Fibroblast of lung (primary cell): ENCODE measurements around the gene CPE. TPM values are rescaled to one million over a fixed set of nuclear protein-coding genes. Genes with fewer than 3 reads are reported as not detected.

ENCODE experiments used
- DNase-seq, 2 donors: peaks; one replicate each; pipeline versions ENCODE4 v3.0.0 to v3.0.0-alpha.2; 2010; ENCODE audit warnings: low read depth in 2 of 2
- H2AFZ ChIP-seq: 2 replicates; pipeline ENCODE4 v1.5.1; 2012; ENCODE audit warnings: low read length, control low read depth, inconsistent platforms
- H3K27ac ChIP-seq: 2 replicates; pipeline ENCODE4 v1.5.1; 2011; ENCODE audit warnings: low read length, control low read depth; ENCODE audit not compliant: insufficient read depth
- H3K27me3 ChIP-seq: 2 replicates; pipeline ENCODE4 v1.5.1; 2011; ENCODE audit warnings: mild to moderate bottlenecking, low read length; ENCODE audit not compliant: control insufficient read depth, insufficient read depth
- H3K36me3 ChIP-seq: 2 replicates; pipeline ENCODE4 v1.5.1; 2011; ENCODE audit warnings: low read length; ENCODE audit not compliant: control insufficient read depth, insufficient read depth
- H3K4me1 ChIP-seq: 2 replicates; pipeline ENCODE4 v1.5.1; 2011; ENCODE audit warnings: low read length; ENCODE audit not compliant: control insufficient read depth, insufficient read depth; ENCODE audit errors: extremely low read depth
- H3K4me2 ChIP-seq: 2 replicates; pipeline ENCODE4 v1.5.1; 2011; ENCODE audit warnings: low read length, control low read depth; ENCODE audit not compliant: insufficient read depth; ENCODE audit errors: extremely low read depth
- H3K4me3 ChIP-seq, 4 experiments: fragments of 200-600 bp in 1 of 4; sonication (generic) in 1 of 4; replicated peaks in 1 of 4; 2 replicates each; pipeline ENCODE4 v1.5.1; 2011 to 2016; ENCODE audit warnings: low read length in 4 of 4, low read depth in 3 of 4, mild to moderate bottlenecking in 3 of 4, control low read depth in 2 of 4, inconsistent platforms in 1 of 4, mixed read lengths in 1 of 4; ENCODE audit not compliant: insufficient read depth in 1 of 4; ENCODE audit errors: control extremely low read depth in 1 of 4
- H3K79me2 ChIP-seq: 2 replicates; pipeline ENCODE4 v1.5.1; 2012; ENCODE audit warnings: mild to moderate bottlenecking, low read length, inconsistent platforms; ENCODE audit not compliant: control insufficient read depth, insufficient read depth
- H3K9ac ChIP-seq: 2 replicates; pipeline ENCODE4 v1.5.1; 2011; ENCODE audit warnings: mild to moderate bottlenecking, low read length, control low read depth; ENCODE audit not compliant: insufficient read depth
- H3K9me3 ChIP-seq: 2 replicates; pipeline ENCODE4 v1.5.1; 2012; ENCODE audit warnings: low read depth, low read length; ENCODE audit not compliant: control insufficient read depth, insufficient read depth
- H4K20me1 ChIP-seq: 2 replicates; pipeline ENCODE4 v1.5.1; 2011; ENCODE audit warnings: low read length; ENCODE audit not compliant: control insufficient read depth, insufficient read depth; ENCODE audit errors: extremely low read depth
- CTCF ChIP-seq, 2 donors: IDR thresholded peaks in 1 of 2; conservative IDR thresholded peaks in 1 of 2; 1 replicate in 1 of 2; 2 replicates in 1 of 2; pipeline ENCODE4 v1.5.1; 2011 to 2012; ENCODE audit warnings: low read length in 2 of 2, control low read depth in 1 of 2, inconsistent platforms in 1 of 2, low read depth in 1 of 2, mild to moderate bottlenecking in 1 of 2
- EZH2 ChIP-seq: IDR thresholded peaks from 2 replicates; pipeline ENCODE4 v1.5.1; 2012; ENCODE audit warnings: low read length, control low read depth, mild to moderate bottlenecking; ENCODE audit errors: missing control alignments
- polyA plus RNA-seq, 2 donors: library from polyadenylated mRNA; depleted of rRNA in 1 of 2; stranded (reverse) in 1 of 2; unstranded in 1 of 2; fragments of >200 nt; gene quantifications; 2 replicates each; pipeline ENCODE4 v1.2.1, GENCODE V29; 2011 to 2012; ENCODE audit warnings: missing spikeins in 1 of 2
- total RNA-seq: library from RNA; depleted of rRNA; stranded (reverse); fragments of >200 nt; gene quantifications from 2 replicates; pipeline ENCODE4 v1.2.1, GENCODE V29; 2014

The CPE gene
- total and polyA plus RNA-seq, 2 donors (not counting 1 experiment from before 2014, with no cell fraction given): 20.2 to 51.7 TPM

- Histone ChIP-seq H4K20me1 (peaks cover 5% of the 10 kb centered on the region), H3K27me3 (no peaks in the 10 kb centered on the region), H3K9me3 (no peaks in the 10 kb centered on the region), H3K9ac (no peak overlapping the region), H2AFZ (no peak overlapping the region), H3K27ac (no peak overlapping the region), H3K4me2 (peak overlapping the region; percentile 62), H3K4me1 (peaks cover 6% of the 10 kb centered on the region), H3K36me3 (peaks cover 8% of the 10 kb centered on the region), H3K79me2 (peaks cover 83% of the 10 kb centered on the region), H3K4me3 (peak overlapping the region in 2 of 4 experiments; percentile 86 to 90)
- no peak for TF ChIP-seq EZH2
- no peak for TF ChIP-seq CTCF (conservative IDR thresholded peaks at IDR 0.05 in 1 of 2, IDR thresholded peaks at IDR 0.05 in 1 of 2; ENCODE audit: low read depth in 1 of 2, low read length in 2 of 2)
- DNase-seq: peak in 1 of 2 donors; percentile 44
These were observed 47.4 kb upstream of the CPE start for GRCh38 chr4:165331359-165331758.

GRCh38 chr4:165331823-165332222, 47.0 kb upstream of the CPE start:
- Histone ChIP-seq H3K9me3 (no peaks in the 10 kb centered on the region), H3K27ac (no peak overlapping the region), H3K9ac (no peak overlapping the region), H3K36me3 (peaks cover 8% of the 10 kb centered on the region), H4K20me1 (peaks cover 5% of the 10 kb centered on the region), H3K4me3 (peak overlapping the region; percentile 16 to 90 (median 55)), H3K4me2 (peak overlapping the region; percentile 52), H3K4me1 (peaks cover 6% of the 10 kb centered on the region), H3K27me3 (no peaks in the 10 kb centered on the region), H3K79me2 (peaks cover 88% of the 10 kb centered on the region), H2AFZ (no peak overlapping the region)
- no peak for DNase-seq
- no peak for TF ChIP-seq CTCF (conservative IDR thresholded peaks at IDR 0.05 in 1 of 2, IDR thresholded peaks at IDR 0.05 in 1 of 2; ENCODE audit: low read depth in 1 of 2, low read length in 2 of 2)
- no peak for TF ChIP-seq EZH2

- H3K27me3 ChIP-seq: no peaks in the 10 kb centered on the region
- H3K4me2 ChIP-seq: peak overlapping the region; percentile 86
- peaks cover 6% of the 10 kb centered on the region for H3K4me1 ChIP-seq
- peak overlapping the region in 3 of 4 experiments; percentile 24 to 90 (median 86) for H3K4me3 ChIP-seq
- DNase-seq: no peak
- no peak overlapping the region for H3K27ac ChIP-seq
- H3K9ac ChIP-seq: no peak overlapping the region
- peaks cover 93% of the 10 kb centered on the region for H3K79me2 ChIP-seq
- TF ChIP-seq EZH2: no peak
- no peak for TF ChIP-seq CTCF (conservative IDR thresholded peaks at IDR 0.05 in 1 of 2, IDR thresholded peaks at IDR 0.05 in 1 of 2; ENCODE audit: low read depth in 1 of 2, low read length in 2 of 2)
- H3K9me3 ChIP-seq: no peaks in the 10 kb centered on the region
- H4K20me1 ChIP-seq: peaks cover 5% of the 10 kb centered on the region
- peaks cover 8% of the 10 kb centered on the region for H3K36me3 ChIP-seq
- no peak overlapping the region for H2AFZ ChIP-seq
These were observed 46.3 kb upstream of the CPE start for GRCh38 chr4:165332502-165332901.
